NCI-H2107 treated with DMSO at 0.1 percent for 48 hours (cell line): Measurements from ENCODE around the gene PGRMC2.

ENCODE experiments used
- DNase-seq: peaks from one replicate; lab custom pipeline; 2025; ENCODE audit not compliant: unreplicated experiment; lab: John Stamatoyannopoulos, UW

The PGRMC2 gene

GRCh38 chr4:128287141-128287870 is at the start of gene PGRMC2:
Gene PGRMC2, minus strand, starts transcription at chr4:128287813. Its CDS starts 23 bp downstream, at chr4:128287790.
- DNase-seq = no peak

- no peak for DNase-seq
Observed at GRCh38 chr4:128335541-128335940, 47.9 kb upstream of the PGRMC2 start.

- no peak for DNase-seq
Observed at GRCh38 chr4:128334256-128334655, 46.6 kb upstream of the PGRMC2 start.

- no peak for DNase-seq
Observed at GRCh38 chr4:128333309-128334018, 45.9 kb upstream of the PGRMC2 start.

GRCh38 chr4:128332081-128332480 is 44.5 kb upstream of the PGRMC2 start:
- DNase-seq = no peak

GRCh38 chr4:128329638-128330037 is 42.0 kb upstream of the PGRMC2 start:
- no peak for DNase-seq

GRCh38 chr4:128328106-128328505 is 40.5 kb upstream of the PGRMC2 start:
- DNase-seq = no peak

GRCh38 chr4:128323401-128323800 is 35.8 kb upstream of the PGRMC2 start:
- no peak for DNase-seq

GRCh38 chr4:128322986-128323385 is 35.4 kb upstream of the PGRMC2 start:
- DNase-seq = no peak

- DNase-seq = no peak
Observed at GRCh38 chr4:128322311-128322710, 34.7 kb upstream of the PGRMC2 start.

- no peak for DNase-seq
Observed at GRCh38 chr4:128320656-128321055, 33.0 kb upstream of the PGRMC2 start.

- DNase-seq = no peak
Observed at GRCh38 chr4:128315756-128316520, 28.3 kb upstream of the PGRMC2 start.

- DNase-seq = no peak
Observed at GRCh38 chr4:128311659-128312403, 24.2 kb upstream of the PGRMC2 start.

GRCh38 chr4:128310266-128310697 is 22.7 kb upstream of the PGRMC2 start:
- no peak for DNase-seq

GRCh38 chr4:128309585-128309984 is 22.0 kb upstream of the PGRMC2 start:
- DNase-seq = no peak

GRCh38 chr4:128308986-128309385 is 21.4 kb upstream of the PGRMC2 start:
- DNase-seq = no peak

- DNase-seq = no peak
Observed at GRCh38 chr4:128307123-128307571, 19.5 kb upstream of the PGRMC2 start.

- no peak for DNase-seq
Observed at GRCh38 chr4:128305942-128306341, 18.3 kb upstream of the PGRMC2 start.

- DNase-seq = no peak
Observed at GRCh38 chr4:128303986-128304385, 16.4 kb upstream of the PGRMC2 start.

GRCh38 chr4:128303405-128303785 is 15.8 kb upstream of the PGRMC2 start:
- no peak for DNase-seq

- DNase-seq = no peak
Observed at GRCh38 chr4:128301979-128302378, 14.4 kb upstream of the PGRMC2 start.
